Kidney (tissue), 14 donors: ENCODE data around the gene MCF2L. TPM values are rescaled to one million over a fixed set of nuclear protein-coding genes. Genes with fewer than 3 reads are reported as not detected.
A peak's percentile ranks its signal among the peaks of the same experiment; 100 is the strongest.

ENCODE experiments used
- DNase-seq, 5 donors: peaks; one replicate each; pipeline ENCODE4 v3.0.0-alpha.2; 2013 to 2020
- FAIRE-seq: peaks from 2 replicates; lab custom pipeline; 2012; peaks lifted over from hg19 to GRCh38; lab: Jason Lieb, UNC
- H3K27ac ChIP-seq, 2 donors: one replicate each; pipeline ENCODE4 v1.7.0; 2013; ENCODE audit warnings: low read depth in 2 of 2, low read length in 2 of 2, inconsistent platforms in 1 of 2
- H3K27me3 ChIP-seq: one replicate; pipeline ENCODE4 v1.7.1; 2013; ENCODE audit warnings: low read length, inconsistent platforms; ENCODE audit not compliant: control insufficient read depth, insufficient read depth
- H3K36me3 ChIP-seq, 3 donors: one replicate each; pipeline versions ENCODE4 v1.7.0 to v1.7.1; 2013; ENCODE audit warnings: low read length in 3 of 3, control low read depth in 1 of 3, inconsistent platforms in 1 of 3; ENCODE audit not compliant: insufficient read depth in 3 of 3, control insufficient read depth in 2 of 3
- H3K4me1 ChIP-seq, 3 donors: one replicate each; pipeline versions ENCODE4 v1.7.0 to v1.7.1; 2013; ENCODE audit warnings: low read length in 3 of 3, inconsistent platforms in 1 of 3, low read depth in 1 of 3; ENCODE audit not compliant: control insufficient read depth in 2 of 3, insufficient read depth in 2 of 3
- H3K4me3 ChIP-seq, 3 donors: one replicate each; pipeline versions ENCODE4 v1.7.0 to v1.8.1; 2013; ENCODE audit warnings: low read length in 3 of 3, control low read depth in 1 of 3, inconsistent platforms in 1 of 3
- H3K9ac ChIP-seq, 3 donors: one replicate each; pipeline versions ENCODE4 v1.7.0 to v1.7.1; 2013; ENCODE audit warnings: low read length in 3 of 3, control low read depth in 1 of 3, inconsistent platforms in 1 of 3
- H3K9me3 ChIP-seq, 3 donors: one replicate each; pipeline versions ENCODE4 v1.7.0 to v1.7.1; 2013; ENCODE audit warnings: low read length in 3 of 3, control low read depth in 1 of 3, inconsistent platforms in 1 of 3; ENCODE audit not compliant: control insufficient read depth in 2 of 3, insufficient read depth in 1 of 3
- CTCF ChIP-seq: IDR thresholded peaks from 3 replicates; pipeline ENCODE4 v1.5.1; 2012; ENCODE audit warnings: mild to moderate bottlenecking, moderate library complexity, borderline replicate concordance; ENCODE audit not compliant: insufficient read depth; ENCODE audit errors: extremely low read depth
- intact Hi-C: fragments of 100-400 bp; cut with DNase I; formaldehyde crosslinking; loops from one replicate; pipeline ENCODE4 v1.11.1; 2022
- polyA plus RNA-seq: library from polyadenylated mRNA; stranded (reverse); fragments of 350-450 nt; fragmentation: Illumina TruSeq; extraction: RNeasy Lipid Tissue Mini Kit (QIAGEN cat#74804); gene quantifications from one replicate; pipeline ENCODE4 v1.2.3, GENCODE V29; 2014; ENCODE audit warnings: low read depth, low replicate concordance; ENCODE audit not compliant: insufficient read depth
- total RNA-seq: library from RNA; stranded (reverse); fragmentation: NEBNext Ultra II Directional; extraction: Animal tissue kit (Norgen Biotek cat#: 25700); gene quantifications from one replicate; pipeline ENCODE4 v1.2.1, GENCODE V29; 2021
- donor health status: control.
- donor health status: control.
- donor health status: control.
- donor health status: control.
- donor health status: control.
- donor health status: DM: yes; HTN: yes; CAD: no.
- donor health status: Normal renal cell carcinoma (clear cell type).

MCF2L gene
- total and polyA plus RNA-seq, 2 donors from 2014 or later: 12.1 to 61.9 TPM

GRCh38 chr13:113006660-113007059 lies 37.6 kb downstream of the MCF2L start:
- H3K4me1 ChIP-seq: peaks cover 0 to 3% (median 2%) of the 10 kb centered on the region in 3 donors
- H3K27ac ChIP-seq: no peak overlapping the region
- H3K4me3 ChIP-seq: no peak overlapping the region
- H3K36me3 ChIP-seq: peaks cover 0 to 5% (median 0%) of the 10 kb centered on the region in 3 donors
- peak in 1 of 5 donors; percentile 71 for DNase-seq
- no peak overlapping the region for H3K9ac ChIP-seq
- H3K27me3 ChIP-seq: no peaks in the 10 kb centered on the region
- intact Hi-C loops: no loop called here
- FAIRE-seq: no peak
- TF ChIP-seq CTCF: no peak
- no peaks in the 10 kb centered on the region for H3K9me3 ChIP-seq

DNA sequence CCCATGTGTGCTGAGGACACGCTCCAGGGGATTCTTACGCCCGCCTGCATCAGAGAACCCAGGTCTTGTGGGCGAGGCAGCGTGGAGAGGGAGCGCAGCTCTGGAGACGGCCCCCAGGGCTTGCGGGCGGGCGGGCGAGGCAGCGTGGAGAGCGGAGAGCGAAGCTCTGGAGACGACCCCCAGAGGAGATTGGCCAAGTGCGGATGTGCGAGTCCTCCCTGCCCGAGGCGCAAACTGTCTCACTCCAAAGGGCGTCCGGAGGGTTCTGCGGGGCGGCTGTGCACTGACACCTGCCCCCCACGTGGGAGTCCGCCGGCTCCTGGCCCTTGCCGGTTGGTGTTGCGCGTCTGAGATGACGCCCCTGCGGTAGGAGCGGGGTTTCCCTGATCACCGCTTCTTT lies 39.8 kb downstream of the MCF2L start:
- H3K4me1 ChIP-seq: peaks cover 0 to 12% (median 2%) of the 10 kb centered on the region in 3 donors
- intact Hi-C loops: no loop called here
- FAIRE-seq (no peak), DNase-seq (peak in 4 of 5 donors; percentile 41 to 64 (median 47))
- H3K27ac ChIP-seq: peak overlapping the region in 1 of 2 donors; percentile 0
- TF ChIP-seq CTCF: no peak
- H3K9me3 ChIP-seq: no peaks in the 10 kb centered on the region
- H3K36me3 ChIP-seq: peaks cover 0 to 5% (median 0%) of the 10 kb centered on the region in 3 donors
- H3K27me3 ChIP-seq: no peaks in the 10 kb centered on the region
- H3K4me3 ChIP-seq: no peak overlapping the region
- no peak overlapping the region for H3K9ac ChIP-seq

DNA sequence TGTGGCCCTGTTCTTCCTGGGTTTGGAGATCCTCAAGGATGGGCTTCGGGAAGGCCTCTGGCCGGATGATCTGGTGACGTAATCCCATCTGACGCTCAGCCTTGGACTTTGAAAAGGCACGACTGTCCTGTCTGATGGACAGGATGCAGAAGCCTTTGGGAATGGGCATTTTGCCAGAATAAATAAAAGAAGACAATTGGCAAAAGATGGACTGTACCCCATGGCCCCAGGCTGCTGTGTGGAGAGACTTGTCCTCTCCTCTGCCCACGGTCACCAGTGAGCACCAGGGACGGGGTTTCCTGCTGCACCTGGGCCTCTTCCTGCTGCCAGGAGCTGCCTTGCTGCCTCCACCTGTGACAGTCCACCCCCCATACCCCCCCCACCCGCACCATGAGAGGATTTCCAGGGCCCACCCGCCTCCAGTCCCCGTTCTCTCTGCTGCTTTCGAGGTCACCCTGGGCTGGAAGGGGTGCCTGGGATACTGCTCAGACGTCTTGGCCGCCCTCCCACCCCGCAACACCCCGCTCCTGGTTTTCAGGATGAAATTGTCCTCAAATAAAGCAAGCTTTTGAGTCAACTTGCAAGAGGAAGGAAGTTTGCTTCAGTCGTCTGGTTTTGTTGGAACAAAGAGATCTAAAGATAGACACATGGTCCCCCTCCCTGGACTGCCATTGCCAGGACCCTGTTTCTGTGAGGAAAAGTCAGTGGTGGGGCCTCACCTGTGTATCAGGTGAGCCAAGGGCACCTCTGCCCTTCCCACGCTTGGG lies 40.9 kb downstream of the MCF2L start:
- Histone ChIP-seq H3K4me3 (no peak overlapping the region), H3K27ac (peak overlapping the region in 1 of 2 donors; percentile 55), H3K9ac (no peak overlapping the region), H3K36me3 (peaks cover 0 to under 1% (median 0%) of the 10 kb centered on the region in 3 donors), H3K4me1 (peaks cover 0 to 14% (median 2%) of the 10 kb centered on the region in 3 donors), H3K9me3 (no peaks in the 10 kb centered on the region), H3K27me3 (no peaks in the 10 kb centered on the region)
- TF ChIP-seq CTCF: no peak
- intact Hi-C loops: no loop called here
- no peak for FAIRE-seq
- peak in 3 of 5 donors; percentile 46 to 84 (median 55) for DNase-seq
